Adrenal gland (tissue), 5 donors: ENCODE measurements around the gene TLCD5.
A peak's percentile ranks its signal among the peaks of the same experiment; 100 is the strongest.

Experiments
- POLR2A ChIP-seq, 2 donors: fragments of 450-650 bp; IDR thresholded peaks; one replicate each; pipeline ENCODE4 v1.6.1; 2017; ENCODE audit warnings: antibody characterized with exemption in 2 of 2, mild to moderate bottlenecking in 2 of 2, moderate library complexity in 1 of 2
- TF ChIP-seq, protein P1 (sequence below), 6 experiments: fragments of 450-650 bp in 4 of 6; fragments of 200-600 bp in 2 of 6; sonication (generic) in 1 of 6; IDR thresholded peaks; 1 replicate in 5 of 6; 2 replicates in 1 of 6; pipeline versions ENCODE4 v1.5.1 to v1.8.0; 2016 to 2021; ENCODE audit warnings: antibody characterized with exemption in 6 of 6, mild to moderate bottlenecking in 2 of 6, moderate library complexity in 1 of 6
- donor health status: DM: no; HTN: no; CAD: no.

DNA sequence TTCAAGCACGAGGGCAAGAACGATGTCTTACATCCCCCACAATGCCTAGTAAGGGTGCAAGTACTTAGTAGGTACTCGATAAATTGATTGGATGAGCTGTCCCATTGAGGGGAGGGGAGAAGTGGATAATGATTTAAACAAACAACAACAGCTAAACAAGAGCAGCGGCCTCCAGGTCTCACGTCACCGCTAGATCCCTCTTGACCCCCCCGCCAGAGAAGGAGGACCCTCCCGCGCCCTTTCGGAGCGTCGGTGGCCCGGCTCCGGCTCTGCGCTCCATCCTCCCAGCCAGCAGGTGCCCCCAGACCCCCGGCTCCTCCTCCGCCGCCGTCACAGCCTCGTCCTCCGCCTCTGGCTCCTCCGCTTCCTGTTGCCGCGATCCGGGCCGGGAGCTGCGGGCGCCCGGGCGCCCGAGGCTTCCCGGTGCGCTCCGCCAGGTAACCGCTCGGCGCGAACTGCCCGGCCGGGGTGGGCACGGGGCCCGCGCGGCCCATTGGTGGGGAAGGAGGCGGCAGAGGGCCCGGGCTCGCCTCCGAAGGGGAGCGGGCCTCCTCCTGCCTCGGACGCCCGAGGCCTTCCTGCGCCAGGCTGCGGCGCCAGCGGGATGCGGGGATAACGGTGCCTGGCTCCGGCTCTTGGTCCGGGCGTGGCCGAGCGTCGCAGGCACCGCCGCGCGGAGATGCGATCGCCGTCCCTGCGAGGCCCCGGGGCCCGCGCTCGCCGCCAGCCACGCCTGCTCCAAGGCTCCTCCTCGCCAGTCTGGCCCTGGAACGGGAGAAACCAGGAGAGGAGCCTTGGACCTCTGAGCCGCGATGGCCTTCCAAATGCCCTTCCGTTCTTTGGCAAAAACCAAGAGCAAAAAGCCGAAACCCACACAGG, at the start of gene TLCD5:
- TF ChIP-seq, protein P1, sequence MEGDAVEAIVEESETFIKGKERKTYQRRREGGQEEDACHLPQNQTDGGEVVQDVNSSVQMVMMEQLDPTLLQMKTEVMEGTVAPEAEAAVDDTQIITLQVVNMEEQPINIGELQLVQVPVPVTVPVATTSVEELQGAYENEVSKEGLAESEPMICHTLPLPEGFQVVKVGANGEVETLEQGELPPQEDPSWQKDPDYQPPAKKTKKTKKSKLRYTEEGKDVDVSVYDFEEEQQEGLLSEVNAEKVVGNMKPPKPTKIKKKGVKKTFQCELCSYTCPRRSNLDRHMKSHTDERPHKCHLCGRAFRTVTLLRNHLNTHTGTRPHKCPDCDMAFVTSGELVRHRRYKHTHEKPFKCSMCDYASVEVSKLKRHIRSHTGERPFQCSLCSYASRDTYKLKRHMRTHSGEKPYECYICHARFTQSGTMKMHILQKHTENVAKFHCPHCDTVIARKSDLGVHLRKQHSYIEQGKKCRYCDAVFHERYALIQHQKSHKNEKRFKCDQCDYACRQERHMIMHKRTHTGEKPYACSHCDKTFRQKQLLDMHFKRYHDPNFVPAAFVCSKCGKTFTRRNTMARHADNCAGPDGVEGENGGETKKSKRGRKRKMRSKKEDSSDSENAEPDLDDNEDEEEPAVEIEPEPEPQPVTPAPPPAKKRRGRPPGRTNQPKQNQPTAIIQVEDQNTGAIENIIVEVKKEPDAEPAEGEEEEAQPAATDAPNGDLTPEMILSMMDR (IDR thresholded peaks at IDR 0.05), result no peak
- TF ChIP-seq POLR2A (IDR thresholded peaks at IDR 0.05), result peak; percentile 74 to 83
